Heart left ventricle (tissue), 13 donors: ENCODE results near the gene GPX4.

Source experiments
- CTCF ChIP-seq, 12 donors: fragments of 200-600 bp; sonication (generic) in 4 of 12; IDR thresholded peaks; one replicate each; pipeline versions ENCODE4 v1.5.0 to v1.8.0; 2018 to 2022; ENCODE audit warnings: antibody characterized with exemption in 12 of 12, mild to moderate bottlenecking in 5 of 12
- POLR2A ChIP-seq, 2 donors: fragments of 450-650 bp; IDR thresholded peaks; one replicate each; pipeline ENCODE4 v1.6.1; 2017; ENCODE audit warnings: antibody characterized with exemption in 2 of 2, mild to moderate bottlenecking in 2 of 2, moderate library complexity in 2 of 2
- donor health status: ischemic (EF 13 %, LVEDD 7.1; RV severe dilation, severe dysfunction).
- donor health status: DM: no; HTN: yes; CAD: no.
- donor health status: DM: no; HTN: no; CAD: no.
- donor health status: ischemic (EF 25% LVEDD 6.9; RV normal size, moderate dysfunction).
- donor health status: ischemic (EF 25% LVEDD 5.7; RV mildly dilated, moderate dysfunction).
- donor health status: ischemic (EF 35%, LVEDD 5.7; RV mildly dilated, moderate dysfunction).
- donor health status: nonischemic (EF 11% LVEDD 7.7; RV severe dilation, severe dysfunction).
- donor health status: DM: yes; HTN: yes; CAD: no.
- donor health status: PGD.
- donor health status: ischemic (EF 29% LVEDD 5.4; RV normal size, mild dysfunction).
- donor health status: nonischemic (EF 23%, LVEDD 6.1; RV moderate dilation, normal function).

GRCh38 chr19:1107661-1108261, 4.0 kb downstream of the GPX4 start:
- TF ChIP-seq POLR2A (IDR thresholded peaks at IDR 0.05) (no peak), CTCF (IDR thresholded peaks at IDR 0.05) (no peak)
